ENCODE measurements around the gene CTXN1. TPM values are rescaled to one million over a fixed set of nuclear protein-coding genes. Genes with fewer than 3 reads are reported as not detected.

Gene CTXN1
- total and polyA plus RNA-seq, 4 donors: 4.3 to 182 (median 87.7) TPM

DNA sequence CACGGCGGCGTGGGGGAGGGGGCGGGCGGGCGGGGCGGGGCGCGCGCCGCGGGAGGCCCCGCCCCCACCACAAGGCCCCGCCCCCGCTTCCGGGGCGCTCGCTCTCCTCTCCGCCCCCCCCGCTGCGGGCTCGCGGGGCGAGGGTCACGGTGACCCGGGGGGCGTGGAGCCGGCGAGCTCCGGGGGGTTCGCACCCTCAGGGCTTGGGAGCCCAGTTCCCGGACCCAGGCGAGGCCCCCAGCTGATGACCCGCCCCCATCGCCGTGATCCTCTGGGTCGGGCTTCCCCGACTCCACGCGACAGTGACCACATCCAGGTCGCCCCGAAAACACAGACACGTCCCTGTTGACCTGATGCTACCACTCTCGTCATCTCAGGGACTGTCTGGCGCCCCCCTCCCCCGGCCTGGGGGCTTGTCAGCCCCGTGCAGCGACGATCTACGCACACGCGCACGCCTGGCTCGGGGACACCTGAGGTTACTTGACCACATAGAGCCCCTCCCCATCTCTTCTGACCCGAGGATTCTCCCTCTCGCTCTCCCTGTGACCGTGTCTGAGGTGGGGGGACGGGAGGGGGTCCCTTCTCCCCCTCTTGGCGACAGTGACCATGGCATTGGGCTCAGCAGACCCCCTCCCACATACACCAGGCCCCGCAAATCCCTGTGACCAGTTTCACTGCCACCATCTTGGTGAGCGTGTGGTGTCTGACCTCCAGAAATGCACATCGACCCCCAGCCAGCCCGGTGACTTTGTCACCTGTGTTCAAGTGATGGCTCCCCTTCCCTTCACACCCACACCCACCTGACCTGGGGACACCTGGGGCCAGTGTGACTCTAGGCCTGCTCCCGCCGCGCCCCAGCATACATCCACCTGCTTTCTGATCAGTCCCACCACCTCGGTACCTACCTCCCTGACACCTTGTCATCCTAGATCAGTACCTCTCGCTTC is 21.6 kb downstream of the CTXN1 start:
- Histone ChIP-seq H3K27me3 (ENCODE audit: control insufficient read depth, insufficient read depth, low read length) (no peaks in the 10 kb centered on the region), H3K36me3 (ENCODE audit: control insufficient read depth, insufficient read depth, low read length) (peaks cover 42% of the 10 kb centered on the region), H3K4me3 (ENCODE audit: low read depth, low read length) (peak overlapping the region; percentile 71), H3K27ac (ENCODE audit: low read depth, low read length) (peak overlapping the region; percentile 75), H3K9me3 (ENCODE audit: control insufficient read depth, insufficient read depth, low read length) (no peaks in the 10 kb centered on the region), H3K4me1 (ENCODE audit: control insufficient read depth, insufficient read depth, low read length) (peaks cover 39% of the 10 kb centered on the region)
- peak in 1 of 6 donors; percentile 34 for DNase-seq (ENCODE audit: low read depth in 4 of 6, low spot score in 6 of 6)
- WGBS (ENCODE audit: insufficient coverage): 17% methylated on average over 43 of the region's 68 CpGs

GRCh38 chr19:7903244-7904073 is 22.5 kb downstream of the CTXN1 start, which contains the start of gene MAP2K7:
MAP2K7 (plus strand) TSS chr19:7903877; CDS start chr19:7903945, 68 bp downstream.
- peak within 1 kb of the TSS; percentile 86 for H3K27ac ChIP-seq (ENCODE audit: low read depth, low read length)
- peak within 1 kb of the TSS; percentile 78 for H3K4me3 ChIP-seq (ENCODE audit: low read depth, low read length)
- peaks cover 39% of the 10 kb centered on the region for H3K4me1 ChIP-seq (ENCODE audit: control insufficient read depth, insufficient read depth, low read length)
- no peaks in the 10 kb centered on the region for H3K27me3 ChIP-seq (ENCODE audit: control insufficient read depth, insufficient read depth, low read length)
- peak; percentile 98 to 100 (median 100) for DNase-seq (ENCODE audit: low read depth in 4 of 6, low spot score in 6 of 6)
- peaks cover 33% of the 10 kb centered on the region for H3K36me3 ChIP-seq (ENCODE audit: control insufficient read depth, insufficient read depth, low read length)
- under 1% methylated on average over 88 of the region's 89 CpGs for WGBS (ENCODE audit: insufficient coverage)
- no peaks in the 10 kb centered on the region for H3K9me3 ChIP-seq (ENCODE audit: control insufficient read depth, insufficient read depth, low read length)

- peaks cover 27% of the 10 kb centered on the region for H3K36me3 ChIP-seq (ENCODE audit: control insufficient read depth, insufficient read depth, low read length)
- no peak for DNase-seq (ENCODE audit: low read depth in 4 of 6, low spot score in 6 of 6)
- peak overlapping the region; percentile 86 for H3K27ac ChIP-seq (ENCODE audit: low read depth, low read length)
- no peaks in the 10 kb centered on the region for H3K27me3 ChIP-seq (ENCODE audit: control insufficient read depth, insufficient read depth, low read length)
- peak overlapping the region; percentile 78 for H3K4me3 ChIP-seq (ENCODE audit: low read depth, low read length)
- 28% methylated on average over 20 of the region's 20 CpGs for WGBS (ENCODE audit: insufficient coverage)
- peaks cover 39% of the 10 kb centered on the region for H3K4me1 ChIP-seq (ENCODE audit: control insufficient read depth, insufficient read depth, low read length)
- H3K9me3 ChIP-seq (ENCODE audit: control insufficient read depth, insufficient read depth, low read length): no peaks in the 10 kb centered on the region
These were observed 23.1 kb downstream of the CTXN1 start for GRCh38 chr19:7902796-7903243.

GRCh38 chr19:7901337-7901736 is 24.6 kb downstream of the CTXN1 start:
- no peaks in the 10 kb centered on the region for H3K27me3 ChIP-seq (ENCODE audit: control insufficient read depth, insufficient read depth, low read length)

DNA sequence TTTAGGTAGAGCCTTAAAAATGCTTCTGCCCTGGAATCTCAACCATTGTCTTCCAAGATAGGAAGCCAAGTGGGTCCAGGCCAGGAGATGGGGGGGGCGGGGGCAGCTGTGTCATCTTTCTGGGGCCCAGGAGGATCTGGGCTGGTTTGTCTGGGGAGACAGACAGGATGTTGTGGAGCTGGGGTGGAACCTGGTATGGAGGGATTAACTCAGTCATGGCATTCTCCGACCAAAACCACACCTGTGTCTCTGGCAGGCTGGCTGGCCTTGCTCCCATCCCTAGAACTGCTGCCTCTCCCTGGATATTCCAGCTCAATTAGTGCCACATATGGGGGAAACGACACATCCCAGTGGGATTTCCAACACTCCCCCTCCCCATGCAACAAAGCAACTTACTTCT is 25.0 kb downstream of the CTXN1 start:
- no peaks in the 10 kb centered on the region for H3K27me3 ChIP-seq (ENCODE audit: control insufficient read depth, insufficient read depth, low read length)
- H3K36me3 ChIP-seq (ENCODE audit: control insufficient read depth, insufficient read depth, low read length): peaks cover 9% of the 10 kb centered on the region
- H3K27ac ChIP-seq (ENCODE audit: low read depth, low read length): no peak overlapping the region
- peaks cover 27% of the 10 kb centered on the region for H3K4me1 ChIP-seq (ENCODE audit: control insufficient read depth, insufficient read depth, low read length)
- no peak overlapping the region for H3K4me3 ChIP-seq (ENCODE audit: low read depth, low read length)
- DNase-seq (ENCODE audit: low read depth in 4 of 6, low spot score in 6 of 6): no peak
- H3K9me3 ChIP-seq (ENCODE audit: control insufficient read depth, insufficient read depth, low read length): no peaks in the 10 kb centered on the region
- WGBS (ENCODE audit: insufficient coverage): 82% methylated on average over 2 of the region's 3 CpGs

More at GRCh38 chr19:7901337-7901736, 24.6 kb downstream of the CTXN1 start:
- Histone ChIP-seq H3K4me3 (ENCODE audit: low read depth, low read length) (no peak overlapping the region), H3K9me3 (ENCODE audit: control insufficient read depth, insufficient read depth, low read length) (no peaks in the 10 kb centered on the region), H3K27ac (ENCODE audit: low read depth, low read length) (no peak overlapping the region), H3K4me1 (ENCODE audit: control insufficient read depth, insufficient read depth, low read length) (peaks cover 31% of the 10 kb centered on the region), H3K36me3 (ENCODE audit: control insufficient read depth, insufficient read depth, low read length) (peaks cover 13% of the 10 kb centered on the region)
- WGBS (ENCODE audit: insufficient coverage): 100% methylated on average over 3 of the region's 7 CpGs
- no peak for DNase-seq (ENCODE audit: low read depth in 4 of 6, low spot score in 6 of 6)

DNA sequence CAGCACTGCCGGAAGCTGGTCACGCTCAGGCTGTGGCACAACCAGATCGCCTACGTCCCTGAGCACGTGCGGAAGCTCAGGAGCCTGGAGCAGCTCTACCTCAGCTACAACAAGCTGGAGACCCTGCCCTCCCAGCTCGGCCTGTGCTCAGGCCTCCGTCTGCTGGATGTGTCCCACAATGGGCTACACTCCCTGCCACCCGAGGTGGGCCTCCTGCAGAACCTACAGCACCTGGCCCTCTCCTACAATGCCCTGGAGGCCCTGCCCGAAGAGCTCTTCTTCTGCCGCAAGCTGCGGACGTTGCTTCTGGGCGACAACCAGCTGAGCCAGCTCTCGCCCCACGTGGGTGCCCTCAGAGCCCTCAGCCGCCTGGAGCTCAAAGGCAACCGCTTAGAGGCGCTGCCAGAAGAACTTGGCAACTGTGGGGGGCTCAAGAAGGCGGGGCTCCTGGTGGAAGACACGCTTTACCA is 25.5 kb downstream of the CTXN1 start:
- Histone ChIP-seq H3K27me3 (ENCODE audit: control insufficient read depth, insufficient read depth, low read length) (peaks cover under 1% of the 10 kb centered on the region), H3K4me1 (ENCODE audit: control insufficient read depth, insufficient read depth, low read length) (peaks cover 23% of the 10 kb centered on the region), H3K36me3 (ENCODE audit: control insufficient read depth, insufficient read depth, low read length) (peaks cover 4% of the 10 kb centered on the region), H3K4me3 (ENCODE audit: low read depth, low read length) (no peak overlapping the region), H3K27ac (ENCODE audit: low read depth, low read length) (no peak overlapping the region), H3K9me3 (ENCODE audit: control insufficient read depth, insufficient read depth, low read length) (no peaks in the 10 kb centered on the region)
- DNase-seq (ENCODE audit: low read depth in 4 of 6, low spot score in 6 of 6): no peak
- 63% methylated on average over 19 of the region's 21 CpGs for WGBS (ENCODE audit: insufficient coverage)

GRCh38 chr19:7899751-7900378 is 26.1 kb downstream of the CTXN1 start:
- 89% methylated on average over 34 of the region's 34 CpGs for WGBS (ENCODE audit: insufficient coverage)

GRCh38 chr19:7898967-7899366 is 27.0 kb downstream of the CTXN1 start:
- H3K27me3 ChIP-seq (ENCODE audit: control insufficient read depth, insufficient read depth, low read length): peaks cover 4% of the 10 kb centered on the region
- no peak for DNase-seq (ENCODE audit: low read depth in 4 of 6, low spot score in 6 of 6)
- H3K9me3 ChIP-seq (ENCODE audit: control insufficient read depth, insufficient read depth, low read length): no peaks in the 10 kb centered on the region
- WGBS (ENCODE audit: insufficient coverage): 96% methylated on average over 16 of the region's 16 CpGs
- no peaks in the 10 kb centered on the region for H3K36me3 ChIP-seq (ENCODE audit: control insufficient read depth, insufficient read depth, low read length)
- no peak overlapping the region for H3K27ac ChIP-seq (ENCODE audit: low read depth, low read length)
- H3K4me3 ChIP-seq (ENCODE audit: low read depth, low read length): no peak overlapping the region
- H3K4me1 ChIP-seq (ENCODE audit: control insufficient read depth, insufficient read depth, low read length): peaks cover 10% of the 10 kb centered on the region

More at GRCh38 chr19:7899751-7900378, 26.1 kb downstream of the CTXN1 start:
- H3K27me3 ChIP-seq (ENCODE audit: control insufficient read depth, insufficient read depth, low read length): peaks cover 4% of the 10 kb centered on the region
- H3K4me3 ChIP-seq (ENCODE audit: low read depth, low read length): no peak overlapping the region
- no peak for DNase-seq (ENCODE audit: low read depth in 4 of 6, low spot score in 6 of 6)
- H3K4me1 ChIP-seq (ENCODE audit: control insufficient read depth, insufficient read depth, low read length): peaks cover 17% of the 10 kb centered on the region
- no peaks in the 10 kb centered on the region for H3K9me3 ChIP-seq (ENCODE audit: control insufficient read depth, insufficient read depth, low read length)
- H3K27ac ChIP-seq (ENCODE audit: low read depth, low read length): no peak overlapping the region
- H3K36me3 ChIP-seq (ENCODE audit: control insufficient read depth, insufficient read depth, low read length): no peaks in the 10 kb centered on the region

DNA sequence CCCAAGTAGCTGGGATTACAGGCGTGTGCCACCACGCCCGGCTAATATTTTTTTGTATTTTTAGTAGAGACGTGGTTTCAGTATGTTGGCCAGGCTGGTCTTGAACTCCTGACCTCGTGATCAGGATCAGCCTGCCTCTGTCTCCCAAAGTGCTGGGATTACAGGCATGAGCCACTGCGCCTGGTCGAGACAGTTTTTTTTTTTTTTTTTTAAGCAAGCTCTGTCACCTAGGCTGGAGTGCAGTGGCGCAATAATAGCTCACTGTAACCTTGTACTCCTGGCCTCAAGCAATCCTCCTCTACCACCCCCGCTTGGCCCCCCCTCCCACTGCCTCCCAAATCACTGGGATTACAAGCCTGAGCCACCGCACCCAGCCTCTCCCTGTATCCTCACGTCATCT is 28.6 kb downstream of the CTXN1 start:
- no peak overlapping the region for H3K4me3 ChIP-seq (ENCODE audit: low read depth, low read length)
- WGBS (ENCODE audit: insufficient coverage): 87% methylated on average over 11 of the region's 11 CpGs
- no peaks in the 10 kb centered on the region for H3K36me3 ChIP-seq (ENCODE audit: control insufficient read depth, insufficient read depth, low read length)
- no peak for DNase-seq (ENCODE audit: low read depth in 4 of 6, low spot score in 6 of 6)
- peaks cover 4% of the 10 kb centered on the region for H3K27me3 ChIP-seq (ENCODE audit: control insufficient read depth, insufficient read depth, low read length)
- peaks cover under 1% of the 10 kb centered on the region for H3K4me1 ChIP-seq (ENCODE audit: control insufficient read depth, insufficient read depth, low read length)
- H3K27ac ChIP-seq (ENCODE audit: low read depth, low read length): no peak overlapping the region
- H3K9me3 ChIP-seq (ENCODE audit: control insufficient read depth, insufficient read depth, low read length): no peaks in the 10 kb centered on the region
